Femur (tissue), 1 donor: Measurements from ENCODE around the gene NDNF.

ENCODE experiments used
- DNase-seq: peaks from one replicate; pipeline ENCODE4 v3.0.0-alpha.2; 2017

NDNF gene

GRCh38 chr4:121011780-121012340 is 60.5 kb downstream of the NDNF start:
- no peak for DNase-seq

DNA sequence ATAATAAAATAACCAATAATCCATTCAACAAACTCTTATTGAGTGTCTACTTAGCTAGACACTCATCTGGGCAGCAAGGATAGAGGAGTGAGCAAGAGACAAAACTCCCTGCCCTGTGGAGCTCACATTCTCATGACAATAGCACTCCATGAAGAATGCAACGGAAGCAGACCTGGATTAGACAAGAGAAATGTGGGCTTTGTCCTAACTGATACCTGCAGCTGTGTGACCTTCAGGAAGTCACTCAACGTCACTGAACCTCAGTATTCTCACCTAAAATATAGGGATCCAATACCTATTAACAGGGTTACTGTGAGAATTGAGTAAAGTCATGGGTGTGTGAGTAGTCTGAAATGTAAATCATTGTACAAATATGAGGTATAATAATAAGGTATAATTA is 61.2 kb downstream of the NDNF start:
- DNase-seq: no peak

DNA sequence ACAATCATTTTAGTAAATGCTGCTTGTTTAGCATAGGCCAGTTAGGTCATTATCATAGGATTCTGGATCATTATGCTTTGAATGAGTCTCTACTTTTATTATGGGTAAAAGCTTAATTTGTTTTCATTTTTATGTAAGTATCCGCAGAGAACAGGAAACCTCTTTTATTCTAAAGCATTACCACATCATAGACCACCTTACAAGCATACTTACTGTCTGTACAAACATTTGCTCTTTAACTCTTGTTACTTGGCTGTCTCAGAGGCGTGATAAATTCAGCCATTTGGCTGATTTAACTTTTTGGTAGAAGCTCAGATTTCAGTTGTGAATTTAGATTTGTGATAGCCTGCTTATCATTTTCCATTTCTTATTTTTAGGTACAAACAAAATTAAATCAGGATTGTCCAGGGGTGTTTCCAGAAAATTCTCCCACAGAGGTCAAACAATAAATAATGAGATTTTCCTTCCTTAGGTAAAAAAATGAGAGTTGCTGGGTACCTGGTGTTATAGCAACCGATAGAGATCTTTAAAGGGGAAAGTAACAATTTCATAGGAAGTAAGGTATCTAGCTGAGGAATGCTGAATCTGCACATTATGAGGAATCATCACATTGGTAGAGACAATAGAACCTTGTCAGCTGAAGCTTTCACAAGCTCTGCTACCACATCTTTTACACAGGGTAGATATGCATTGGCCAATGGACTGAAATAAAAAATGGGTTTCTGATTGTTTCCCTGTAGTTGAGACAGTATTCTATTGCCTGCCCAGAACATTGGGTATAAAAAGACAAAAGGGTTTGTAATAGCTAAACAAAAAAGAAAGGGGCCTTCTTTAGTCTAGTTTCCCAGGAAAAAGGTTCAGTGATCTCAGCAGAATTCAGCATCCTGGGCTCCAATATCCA is 62.5 kb downstream of the NDNF start:
- DNase-seq: no peak

- no peak for DNase-seq
Observed at GRCh38 chr4:121007660-121008059, 64.7 kb downstream of the NDNF start.

- no peak for DNase-seq
Observed at GRCh38 chr4:121003863-121004262, 68.5 kb downstream of the NDNF start.

DNA sequence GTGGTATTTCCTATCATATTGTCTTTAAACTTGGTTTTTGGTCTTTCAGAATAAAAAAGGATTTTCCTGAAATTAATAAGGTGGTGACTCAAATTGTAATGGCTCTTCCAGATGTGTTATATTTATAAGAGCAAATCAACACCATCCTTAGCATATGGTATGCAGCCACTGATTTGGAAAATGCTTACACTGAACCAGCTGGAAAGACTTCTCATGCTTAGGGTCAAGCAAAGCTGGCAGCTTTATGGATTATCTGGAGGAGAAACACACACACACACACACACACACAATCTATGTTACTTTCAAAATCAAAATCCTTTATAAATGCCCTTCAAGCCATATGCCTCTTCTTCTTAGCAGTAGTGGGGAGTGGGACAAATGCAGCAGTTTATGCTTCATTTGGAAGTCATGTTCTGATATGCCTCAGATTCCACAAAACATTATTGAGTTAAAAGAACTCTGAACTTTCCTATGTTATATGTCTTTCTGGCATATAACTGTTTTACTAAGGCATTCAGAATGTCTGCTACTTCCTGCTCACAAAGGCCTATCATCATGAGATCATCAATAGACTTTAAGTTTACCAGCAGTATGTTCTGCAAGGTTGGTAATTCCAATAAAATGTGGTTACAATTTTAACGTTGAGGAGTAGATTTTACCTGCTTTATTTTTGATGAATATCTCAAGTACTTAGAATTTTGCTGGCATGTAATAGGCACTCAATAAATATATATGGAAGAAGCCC is 76.9 kb downstream of the NDNF start:
- no peak for DNase-seq

DNA sequence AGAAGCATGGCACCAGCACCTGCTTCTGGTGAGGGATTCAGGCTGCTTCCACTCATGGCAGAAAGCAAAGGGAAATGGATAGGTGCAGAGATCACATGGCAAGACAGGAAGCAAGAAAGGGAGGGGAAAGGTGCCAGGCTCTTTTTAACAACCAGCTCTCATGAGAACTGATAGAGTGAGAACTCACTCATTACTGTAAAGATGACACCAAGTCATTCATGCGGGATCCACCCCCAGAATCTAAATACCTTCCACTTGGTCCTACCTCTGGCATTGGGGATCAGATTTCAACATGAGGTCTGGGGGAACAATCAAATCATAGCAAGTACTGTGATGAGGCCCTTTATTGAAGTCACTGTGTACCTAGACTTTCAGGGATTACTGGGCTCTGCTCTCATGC is 77.8 kb downstream of the NDNF start:
- no peak for DNase-seq

DNA sequence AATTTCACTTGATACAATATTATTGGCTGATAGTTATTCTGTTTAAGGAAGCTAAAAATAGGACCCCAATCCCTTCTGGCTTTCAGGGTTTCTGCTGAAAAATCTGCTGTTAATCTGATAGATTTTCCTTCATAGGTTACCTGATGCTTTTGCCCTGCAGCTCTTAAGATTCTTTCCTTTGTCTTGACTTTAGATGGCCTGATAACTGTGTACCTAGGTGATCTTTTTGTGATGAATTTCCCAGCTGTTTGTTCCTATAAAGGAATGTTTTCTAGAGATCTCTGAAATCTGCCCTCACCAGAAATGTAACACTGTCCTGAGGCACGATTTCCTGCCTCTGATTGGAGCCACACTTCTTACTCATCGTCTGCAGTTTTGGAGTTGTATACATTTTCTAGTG is 80.5 kb downstream of the NDNF start:
- no peak for DNase-seq

DNA sequence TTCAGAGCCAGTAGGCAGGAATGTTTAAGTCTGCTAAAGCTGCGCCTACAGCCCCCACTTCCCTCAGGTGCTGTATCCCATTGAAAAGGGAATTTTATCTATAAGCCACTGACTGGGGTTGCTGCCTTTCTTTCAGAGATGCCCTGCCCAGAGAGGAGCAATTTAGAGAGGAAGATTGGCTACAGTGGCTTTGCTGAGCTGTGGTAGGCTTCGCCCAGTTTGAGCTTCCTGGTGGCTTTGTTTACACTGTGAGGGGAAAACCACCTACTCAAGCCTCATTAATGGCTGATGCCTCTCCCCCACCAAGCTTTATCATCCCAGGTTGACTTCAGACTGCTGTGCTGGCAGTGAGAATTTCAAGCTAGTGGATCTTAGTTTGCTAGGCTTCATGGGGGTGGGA is 82.1 kb downstream of the NDNF start:
- no peak for DNase-seq
